ENCODE data around the gene SCN9A. TPM values are rescaled to one million over a fixed set of nuclear protein-coding genes. Genes with fewer than 3 reads are reported as not detected.

SCN9A gene
- total and polyA plus RNA-seq, 12 donors: 0.10 to 2.9 (median 0.79) TPM

DNA sequence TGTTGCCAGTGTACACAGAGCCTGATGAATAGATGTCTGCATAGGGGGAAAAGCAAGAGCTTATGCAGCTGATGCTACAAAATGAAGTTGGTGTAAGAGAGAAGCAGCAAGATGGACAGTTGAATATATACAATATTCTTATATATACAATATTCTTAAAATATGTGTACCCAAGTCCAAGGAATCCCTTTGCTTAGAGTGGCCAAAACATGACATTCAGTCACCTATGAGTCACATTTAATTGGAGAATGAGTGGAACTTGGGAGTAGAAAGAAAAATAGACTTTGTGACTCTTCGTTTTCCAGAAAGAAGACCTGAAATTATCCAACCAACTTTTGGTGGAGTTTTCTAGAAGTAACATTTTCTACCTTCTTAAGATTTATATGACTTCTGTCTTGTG, 81.8 kb downstream of the SCN9A start:
- H3K4me3 ChIP-seq: no peak overlapping the region
- no peaks in the 10 kb centered on the region for H3K9me3 ChIP-seq
- intact Hi-C loops (cut with DNase I): no loop called here
- no peaks in the 10 kb centered on the region for H3K27me3 ChIP-seq
- H3K27ac ChIP-seq: no peak overlapping the region
- no peaks in the 10 kb centered on the region for H3K4me1 ChIP-seq
- no peaks in the 10 kb centered on the region for H3K36me3 ChIP-seq
- no peak for DNase-seq
- TF ChIP-seq, protein P1, sequence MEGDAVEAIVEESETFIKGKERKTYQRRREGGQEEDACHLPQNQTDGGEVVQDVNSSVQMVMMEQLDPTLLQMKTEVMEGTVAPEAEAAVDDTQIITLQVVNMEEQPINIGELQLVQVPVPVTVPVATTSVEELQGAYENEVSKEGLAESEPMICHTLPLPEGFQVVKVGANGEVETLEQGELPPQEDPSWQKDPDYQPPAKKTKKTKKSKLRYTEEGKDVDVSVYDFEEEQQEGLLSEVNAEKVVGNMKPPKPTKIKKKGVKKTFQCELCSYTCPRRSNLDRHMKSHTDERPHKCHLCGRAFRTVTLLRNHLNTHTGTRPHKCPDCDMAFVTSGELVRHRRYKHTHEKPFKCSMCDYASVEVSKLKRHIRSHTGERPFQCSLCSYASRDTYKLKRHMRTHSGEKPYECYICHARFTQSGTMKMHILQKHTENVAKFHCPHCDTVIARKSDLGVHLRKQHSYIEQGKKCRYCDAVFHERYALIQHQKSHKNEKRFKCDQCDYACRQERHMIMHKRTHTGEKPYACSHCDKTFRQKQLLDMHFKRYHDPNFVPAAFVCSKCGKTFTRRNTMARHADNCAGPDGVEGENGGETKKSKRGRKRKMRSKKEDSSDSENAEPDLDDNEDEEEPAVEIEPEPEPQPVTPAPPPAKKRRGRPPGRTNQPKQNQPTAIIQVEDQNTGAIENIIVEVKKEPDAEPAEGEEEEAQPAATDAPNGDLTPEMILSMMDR (IDR thresholded peaks at IDR 0.05): no peak
- ATAC-seq: no peak
- 80 to 100% methylated on average over 1 of the region's 1 CpG for WGBS, 2 donors

DNA sequence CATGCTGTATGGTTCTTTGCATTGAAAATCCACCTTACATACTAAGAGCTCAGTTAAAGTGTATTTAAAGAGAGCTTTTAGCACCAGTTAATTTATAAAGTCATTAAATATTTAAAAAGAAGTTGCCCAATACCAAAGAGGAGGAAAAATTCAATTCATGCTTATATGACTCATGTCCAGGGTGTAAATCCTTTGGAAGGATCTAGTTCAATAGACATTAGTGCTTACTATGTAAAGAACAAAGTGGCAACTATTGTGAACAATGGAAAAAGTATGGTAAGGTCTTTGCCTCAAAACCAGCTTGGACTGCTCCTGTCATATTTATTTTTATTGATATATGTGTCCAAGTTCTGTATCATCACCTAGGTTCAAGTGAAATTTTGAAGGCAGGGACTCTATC, 90.5 kb downstream of the SCN9A start:
- intact Hi-C loops (cut with DNase I): no loop called here
- ATAC-seq (no peak), DNase-seq (no peak)
- no peaks in the 10 kb centered on the region for H3K27me3 ChIP-seq
- TF ChIP-seq, protein P1 (IDR thresholded peaks at IDR 0.05): no peak
- no peak overlapping the region for H3K4me3 ChIP-seq
- H3K4me1 ChIP-seq: no peaks in the 10 kb centered on the region
- no peaks in the 10 kb centered on the region for H3K9me3 ChIP-seq
- H3K27ac ChIP-seq: no peak overlapping the region
- no peaks in the 10 kb centered on the region for H3K36me3 ChIP-seq

DNA sequence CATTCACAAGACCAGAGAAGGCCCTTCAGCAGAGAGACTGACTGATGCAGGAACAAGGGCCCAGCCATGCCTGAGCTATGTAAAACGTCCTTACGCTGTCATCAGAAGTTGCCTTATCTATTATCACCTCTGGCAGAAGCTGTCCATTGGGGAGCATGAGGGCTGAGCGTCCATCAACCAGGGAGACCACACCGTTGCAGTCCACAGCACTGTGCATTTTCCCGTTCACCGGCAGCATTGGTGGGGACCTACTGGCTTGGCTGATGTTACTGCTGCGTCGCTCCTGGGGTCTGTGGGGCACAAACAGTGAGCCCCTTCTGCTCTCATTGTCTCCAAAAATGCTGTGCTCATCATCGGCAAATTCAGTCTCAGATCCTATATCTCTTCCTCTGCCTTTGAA, 91.4 kb downstream of the SCN9A start:
- intact Hi-C loops (cut with DNase I): no loop called here
- H3K4me3 ChIP-seq: no peak overlapping the region
- H3K9me3 ChIP-seq: no peaks in the 10 kb centered on the region
- H3K4me1 ChIP-seq: no peaks in the 10 kb centered on the region
- no peak for ATAC-seq
- TF ChIP-seq, protein P1 (IDR thresholded peaks at IDR 0.05): no peak
- H3K36me3 ChIP-seq: no peaks in the 10 kb centered on the region
- no peaks in the 10 kb centered on the region for H3K27me3 ChIP-seq
- H3K27ac ChIP-seq: no peak overlapping the region
- DNase-seq: no peak
- whole genome bisulfite sequencing, 2 donors: 77% methylated on average over 9 of the region's 9 CpGs

DNA sequence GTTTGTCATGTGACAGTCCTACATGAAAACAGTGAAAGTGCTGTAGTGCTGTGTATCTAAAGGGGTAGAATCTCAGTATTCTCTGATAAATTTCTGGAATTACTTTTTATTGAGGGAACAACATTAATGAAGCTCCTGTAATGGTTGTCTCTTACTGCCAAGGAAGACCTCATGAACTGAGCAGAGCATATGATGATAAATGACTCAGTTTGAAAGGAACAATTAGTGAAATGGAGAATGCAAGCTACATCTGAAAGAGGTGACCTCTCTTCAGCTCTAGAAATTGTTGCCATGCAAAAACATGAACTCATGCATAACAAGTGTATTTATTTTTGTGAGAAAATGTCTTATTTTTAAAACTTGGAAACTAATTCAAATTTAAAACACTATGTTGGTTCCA, 93.6 kb downstream of the SCN9A start:
- Histone ChIP-seq H3K36me3 (no peaks in the 10 kb centered on the region), H3K9me3 (no peaks in the 10 kb centered on the region), H3K27ac (no peak overlapping the region), H3K4me1 (no peaks in the 10 kb centered on the region), H3K4me3 (no peak overlapping the region), H3K27me3 (no peaks in the 10 kb centered on the region)
- intact Hi-C loops (cut with DNase I): no loop called here
- DNase-seq: no peak
- TF ChIP-seq, protein P1 (IDR thresholded peaks at IDR 0.05): no peak
- no peak for ATAC-seq

DNA sequence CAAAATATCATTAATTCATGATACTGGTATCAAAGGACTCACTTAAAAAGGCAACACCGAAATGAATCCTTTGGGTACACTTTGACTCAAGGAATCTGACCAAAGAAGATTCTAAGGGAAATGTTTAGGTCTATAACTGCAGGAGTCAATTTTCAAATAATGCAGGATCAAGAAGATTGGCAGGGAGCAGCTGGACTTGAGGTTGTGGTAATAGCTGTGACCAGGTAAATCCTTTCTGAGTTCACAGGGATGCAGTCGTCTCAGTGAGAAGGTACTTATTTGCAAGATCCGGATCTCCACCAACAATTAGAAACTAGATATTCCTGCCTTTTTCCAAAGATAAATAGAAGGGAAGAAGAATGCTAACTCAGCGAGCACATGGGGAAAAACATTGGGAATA, 96.9 kb downstream of the SCN9A start:
- no peak for DNase-seq
- intact Hi-C loops (cut with DNase I): no loop called here
- TF ChIP-seq, protein P1 (IDR thresholded peaks at IDR 0.05): no peak

More for the DNA sequence above, 96.9 kb downstream of the SCN9A start:
- no peaks in the 10 kb centered on the region for H3K27me3 ChIP-seq
- no peak overlapping the region for H3K4me3 ChIP-seq
- no peaks in the 10 kb centered on the region for H3K36me3 ChIP-seq
- WGBS, 2 donors: 90% methylated on average over 4 of the region's 4 CpGs
- no peaks in the 10 kb centered on the region for H3K9me3 ChIP-seq
- no peak overlapping the region for H3K27ac ChIP-seq
- H3K4me1 ChIP-seq: no peaks in the 10 kb centered on the region
- no peak for ATAC-seq
